GM18511 (cell line): Measurements from ENCODE around the gene ZNF205.
A peak's percentile ranks its signal among the peaks of the same experiment; 100 is the strongest.

Experiments used
- ATAC-seq: cut with Tn5 transposase; IDR thresholded peaks from one replicate; pipeline ENCODE4 v1.9.1; 2021; ENCODE audit warnings: mild to moderate bottlenecking, moderate library complexity; ENCODE audit not compliant: unreplicated experiment

The ZNF205 gene

GRCh38 chr16:3084969-3085670, 27.3 kb upstream of the ZNF205 start:
- ATAC-seq, result no peak

GRCh38 chr16:3085868-3086595, 26.4 kb upstream of the ZNF205 start:
- no peak for ATAC-seq

GRCh38 chr16:3086596-3087242, 25.7 kb upstream of the ZNF205 start:
- ATAC-seq, result no peak

GRCh38 chr16:3087243-3088235, 24.8 kb upstream of the ZNF205 start:
- no peak for ATAC-seq

- ATAC-seq, result no peak
Observed at GRCh38 chr16:3088450-3088849, 23.9 kb upstream of the ZNF205 start.

GRCh38 chr16:3088925-3089716, 23.3 kb upstream of the ZNF205 start:
- ATAC-seq, result no peak

GRCh38 chr16:3089717-3090592, 22.4 kb upstream of the ZNF205 start:
- no peak for ATAC-seq

- ATAC-seq, result no peak
Observed at GRCh38 chr16:3091551-3091950, 20.8 kb upstream of the ZNF205 start.

- no peak for ATAC-seq
Observed at GRCh38 chr16:3092501-3092941, 19.9 kb upstream of the ZNF205 start.

- no peak for ATAC-seq
Observed at GRCh38 chr16:3094289-3095027, 17.9 kb upstream of the ZNF205 start.

- ATAC-seq, result peak; percentile 73
Observed at GRCh38 chr16:3095869-3096268, 16.5 kb upstream of the ZNF205 start.

GRCh38 chr16:3096362-3096761, 16.0 kb upstream of the ZNF205 start:
- ATAC-seq, result no peak

GRCh38 chr16:3097266-3097665, 15.1 kb upstream of the ZNF205 start:
- no peak for ATAC-seq

- no peak for ATAC-seq
Observed at GRCh38 chr16:3098459-3099394, 13.7 kb upstream of the ZNF205 start, which contains the start of gene ZSCAN10. ZSCAN10 (minus strand) TSS chr16:3099294; CDS start chr16:3092937, 6,357 bp downstream.

GRCh38 chr16:3099395-3099731, 13.0 kb upstream of the ZNF205 start:
- ATAC-seq, result no peak

GRCh38 chr16:3099732-3100499, 12.5 kb upstream of the ZNF205 start:
- ATAC-seq, result peak; percentile 77
